ENCODE measurements around the gene HSD17B2. TPM values are rescaled to one million over a fixed set of nuclear protein-coding genes. Genes with fewer than 3 reads are reported as not detected.

The HSD17B2 gene
- total RNA-seq, 1 donor from 2014 or later: 1.2 TPM

GRCh38 chr16:82024883-82025282 lies 10.2 kb upstream of the HSD17B2 start:
- no peak overlapping the region for H3K27ac Mint-ChIP-seq
- H3K9me3 Mint-ChIP-seq (ENCODE audit: low read depth): peaks cover 10% of the 10 kb centered on the region
- H3K27me3 Mint-ChIP-seq: peaks cover 15% of the 10 kb centered on the region
- no peak overlapping the region for H3K4me3 Mint-ChIP-seq (ENCODE audit: low read depth)
- H3K4me1 Mint-ChIP-seq (ENCODE audit: low read depth): no peaks in the 10 kb centered on the region
- TF ChIP-seq CTCF (IDR thresholded peaks at IDR 0.05; ENCODE audit: unreplicated experiment): no peak
- no peak for DNase-seq (ENCODE audit: low spot score, unreplicated experiment)
- no peaks in the 10 kb centered on the region for H3K36me3 Mint-ChIP-seq (ENCODE audit: insufficient read depth)

- Mint-ChIP-seq H3K9me3 (ENCODE audit: low read depth) (peaks cover 10% of the 10 kb centered on the region), H3K4me1 (ENCODE audit: low read depth) (no peaks in the 10 kb centered on the region), H3K27ac (no peak overlapping the region), H3K4me3 (ENCODE audit: low read depth) (no peak overlapping the region), H3K27me3 (peaks cover 12% of the 10 kb centered on the region), H3K36me3 (ENCODE audit: insufficient read depth) (no peaks in the 10 kb centered on the region)
- TF ChIP-seq CTCF (IDR thresholded peaks at IDR 0.05; ENCODE audit: unreplicated experiment): no peak
- DNase-seq (ENCODE audit: low spot score, unreplicated experiment): no peak
Measured at GRCh38 chr16:82027629-82028064, 7.4 kb upstream of the HSD17B2 start.

- no peak for DNase-seq (ENCODE audit: low spot score, unreplicated experiment)
- Mint-ChIP-seq H3K4me3 (ENCODE audit: low read depth) (no peak overlapping the region), H3K36me3 (ENCODE audit: insufficient read depth) (no peaks in the 10 kb centered on the region), H3K9me3 (ENCODE audit: low read depth) (no peaks in the 10 kb centered on the region), H3K4me1 (ENCODE audit: low read depth) (peaks cover 11% of the 10 kb centered on the region), H3K27ac (no peak overlapping the region), H3K27me3 (peaks cover 3% of the 10 kb centered on the region)
- TF ChIP-seq CTCF (IDR thresholded peaks at IDR 0.05; ENCODE audit: unreplicated experiment): peak; percentile 47
Measured at GRCh38 chr16:82031116-82032084, 3.7 kb upstream of the HSD17B2 start.

- no peaks in the 10 kb centered on the region for H3K36me3 Mint-ChIP-seq (ENCODE audit: insufficient read depth)
- DNase-seq (ENCODE audit: low spot score, unreplicated experiment): no peak
- H3K9me3 Mint-ChIP-seq (ENCODE audit: low read depth): no peaks in the 10 kb centered on the region
- H3K4me3 Mint-ChIP-seq (ENCODE audit: low read depth): no peak overlapping the region
- no peak overlapping the region for H3K27ac Mint-ChIP-seq
- H3K27me3 Mint-ChIP-seq: peaks cover 3% of the 10 kb centered on the region
- TF ChIP-seq CTCF (IDR thresholded peaks at IDR 0.05; ENCODE audit: unreplicated experiment): no peak
- peaks cover 11% of the 10 kb centered on the region for H3K4me1 Mint-ChIP-seq (ENCODE audit: low read depth)
Measured at GRCh38 chr16:82033006-82033405, 2.0 kb upstream of the HSD17B2 start.

- no peaks in the 10 kb centered on the region for H3K9me3 Mint-ChIP-seq (ENCODE audit: low read depth)
- H3K4me3 Mint-ChIP-seq (ENCODE audit: low read depth): no peak overlapping the region
- DNase-seq (ENCODE audit: low spot score, unreplicated experiment): no peak
Measured at GRCh38 chr16:82033683-82034300, 1.3 kb upstream of the HSD17B2 start.

More at GRCh38 chr16:82033683-82034300, 1.3 kb upstream of the HSD17B2 start:
- peaks cover 6% of the 10 kb centered on the region for H3K27me3 Mint-ChIP-seq
- no peaks in the 10 kb centered on the region for H3K36me3 Mint-ChIP-seq (ENCODE audit: insufficient read depth)
- peak overlapping the region; percentile 7 for H3K27ac Mint-ChIP-seq
- peaks cover 11% of the 10 kb centered on the region for H3K4me1 Mint-ChIP-seq (ENCODE audit: low read depth)
- TF ChIP-seq CTCF (IDR thresholded peaks at IDR 0.05; ENCODE audit: unreplicated experiment): no peak
